HEK293 (cell line): ENCODE results near the gene MBNL2.

ENCODE experiments used
- AEBP2 ChIP-seq: fragments of 450-650 bp; formaldehyde crosslinking; IDR thresholded peaks from 2 replicates; pipeline ENCODE4 v1.5.1; 2016; ENCODE audit warnings: missing biosample characterization, missing genetic modification characterization, borderline replicate concordance
- GLI4 ChIP-seq: fragments of 450-650 bp; formaldehyde crosslinking; IDR thresholded peaks from 2 replicates; pipeline ENCODE4 v1.5.1; 2016; ENCODE audit warnings: missing biosample characterization, missing genetic modification characterization
- ZBTB7A ChIP-seq: fragments of 450-650 bp; formaldehyde crosslinking; IDR thresholded peaks from 2 replicates; pipeline ENCODE4 v1.5.1; 2016; ENCODE audit warnings: low read depth, missing biosample characterization, missing genetic modification characterization
- ZNF155 ChIP-seq: fragments of 450-650 bp; formaldehyde crosslinking; IDR thresholded peaks from 2 replicates; pipeline ENCODE4 v1.5.1; 2016; ENCODE audit warnings: missing biosample characterization, missing genetic modification characterization
- ZNF37A ChIP-seq: fragments of 450-650 bp; IDR thresholded peaks from 2 replicates; pipeline ENCODE4 v1.5.1; 2018; ENCODE audit warnings: missing biosample characterization, missing genetic modification characterization
- ZNF423 ChIP-seq: fragments of 450-650 bp; formaldehyde crosslinking; IDR thresholded peaks from 2 replicates; pipeline ENCODE4 v1.5.1; 2016; ENCODE audit warnings: missing biosample characterization, missing genetic modification characterization

DNA sequence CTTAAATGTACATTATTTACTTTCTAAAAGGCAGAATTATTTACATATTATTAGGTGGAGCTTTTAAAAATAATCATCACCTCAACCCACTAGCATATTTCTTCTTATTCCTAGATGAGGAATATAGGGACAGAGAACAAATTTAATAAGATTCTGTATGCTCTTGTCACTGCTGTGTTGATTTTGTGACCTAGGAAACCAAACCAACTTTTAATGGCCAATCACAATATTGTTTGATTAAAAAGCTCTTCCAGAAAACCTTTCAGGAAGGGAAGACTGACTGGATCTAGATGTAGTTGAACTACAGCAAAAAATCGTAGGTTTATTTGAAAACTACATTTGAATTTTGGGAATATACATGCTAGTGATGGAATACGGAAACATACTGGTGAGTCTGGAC, 120.0 kb downstream of the MBNL2 start:
- TF ChIP-seq ZNF423 (tag by site-specific recombination) (no peak), AEBP2 (no peak), GLI4 (tag by site-specific recombination) (no peak), ZNF155 (tag by site-specific recombination) (no peak), ZNF37A (tag by site-specific recombination) (no peak), ZBTB7A (no peak)
